Measurements from ENCODE around the gene LRFN2. TPM values are rescaled to one million over a fixed set of nuclear protein-coding genes. Genes with fewer than 3 reads are reported as not detected.

The LRFN2 gene
- total RNA-seq, 1 experiment from 2014 or later, result 26.6 TPM

DNA sequence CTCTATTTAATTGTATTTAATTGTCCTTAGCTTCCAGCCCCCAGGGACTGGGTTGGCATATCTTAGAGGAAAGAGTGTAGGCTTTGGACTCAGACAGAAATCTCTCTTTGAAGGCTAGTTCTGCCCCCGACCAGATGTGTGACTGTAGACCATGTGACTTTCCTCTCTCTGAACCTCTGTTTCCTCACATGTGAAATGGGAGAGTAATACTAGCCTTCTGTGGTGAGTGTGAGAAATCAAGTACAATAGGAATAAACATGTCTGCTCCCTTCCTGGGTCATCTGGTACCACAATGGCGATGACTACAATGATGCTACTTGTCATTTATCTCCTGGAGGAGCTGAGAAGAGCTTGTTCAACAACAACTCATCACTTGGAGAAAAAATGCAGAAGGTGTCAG, 179.9 kb downstream of the LRFN2 start:
- H3K27ac ChIP-seq (ENCODE audit: low read depth, low read length, poor library complexity, severe bottlenecking), result no peak overlapping the region
- no peak overlapping the region for H3K4me3 ChIP-seq (ENCODE audit: low read depth, low read length, poor library complexity, severe bottlenecking)
- peaks cover 32% of the 10 kb centered on the region for H3K4me1 ChIP-seq (ENCODE audit: insufficient read depth, low read length, poor library complexity, severe bottlenecking)
- no peaks in the 10 kb centered on the region for H3K9me3 ChIP-seq (ENCODE audit: low read depth, low read length, poor library complexity, severe bottlenecking)
- intact Hi-C loops (cut with micrococcal nuclease; ENCODE audit: unreplicated experiment), result no loop called here
- peak; percentile 22 for DNase-seq (ENCODE audit: low spot score)
- no peaks in the 10 kb centered on the region for H3K27me3 ChIP-seq (replicated peaks; ENCODE audit: insufficient read depth, low read depth, low read length, poor library complexity)
- TF ChIP-seq EZH2 (IDR thresholded peaks at IDR 0.05; ENCODE audit: borderline replicate concordance, low read depth, low read length, poor library complexity, severe bottlenecking), result no peak
- TF ChIP-seq, protein P1, sequence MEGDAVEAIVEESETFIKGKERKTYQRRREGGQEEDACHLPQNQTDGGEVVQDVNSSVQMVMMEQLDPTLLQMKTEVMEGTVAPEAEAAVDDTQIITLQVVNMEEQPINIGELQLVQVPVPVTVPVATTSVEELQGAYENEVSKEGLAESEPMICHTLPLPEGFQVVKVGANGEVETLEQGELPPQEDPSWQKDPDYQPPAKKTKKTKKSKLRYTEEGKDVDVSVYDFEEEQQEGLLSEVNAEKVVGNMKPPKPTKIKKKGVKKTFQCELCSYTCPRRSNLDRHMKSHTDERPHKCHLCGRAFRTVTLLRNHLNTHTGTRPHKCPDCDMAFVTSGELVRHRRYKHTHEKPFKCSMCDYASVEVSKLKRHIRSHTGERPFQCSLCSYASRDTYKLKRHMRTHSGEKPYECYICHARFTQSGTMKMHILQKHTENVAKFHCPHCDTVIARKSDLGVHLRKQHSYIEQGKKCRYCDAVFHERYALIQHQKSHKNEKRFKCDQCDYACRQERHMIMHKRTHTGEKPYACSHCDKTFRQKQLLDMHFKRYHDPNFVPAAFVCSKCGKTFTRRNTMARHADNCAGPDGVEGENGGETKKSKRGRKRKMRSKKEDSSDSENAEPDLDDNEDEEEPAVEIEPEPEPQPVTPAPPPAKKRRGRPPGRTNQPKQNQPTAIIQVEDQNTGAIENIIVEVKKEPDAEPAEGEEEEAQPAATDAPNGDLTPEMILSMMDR (conservative IDR thresholded peaks at IDR 0.05; ENCODE audit: low read depth, low read length), result no peak
- no peaks in the 10 kb centered on the region for H3K36me3 ChIP-seq (ENCODE audit: insufficient read depth, low read length, poor library complexity, severe bottlenecking)
- BruUV-seq (replicated peaks), result no TSS peak
- ChIA-PET CTCF (no interaction called here), POLR2A (ENCODE audit: low non-redundant PET) (no interaction called here)

DNA sequence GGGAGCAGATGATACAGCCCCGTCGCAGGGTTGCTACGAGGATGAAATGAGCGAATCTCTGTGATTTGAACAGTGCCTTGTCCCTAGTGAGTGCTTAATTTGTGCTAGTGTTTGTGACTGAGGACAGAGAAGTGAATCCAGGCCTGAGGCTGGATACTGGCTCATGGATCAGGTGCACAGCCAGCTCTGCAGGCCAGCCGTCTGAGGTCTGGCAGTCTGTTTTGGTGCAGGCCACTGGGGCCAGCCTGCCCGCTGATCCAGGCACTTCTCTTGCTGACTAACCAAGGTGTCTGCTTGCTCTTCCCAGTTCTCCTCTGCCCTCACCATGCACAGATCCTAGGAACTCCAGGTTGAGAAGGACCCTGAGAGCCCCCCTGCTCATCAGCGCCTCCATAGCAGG, 181.0 kb downstream of the LRFN2 start:
- ChIA-PET CTCF (no interaction called here), POLR2A (ENCODE audit: low non-redundant PET) (no interaction called here)
- Histone ChIP-seq H3K4me1 (ENCODE audit: insufficient read depth, low read length, poor library complexity, severe bottlenecking) (peaks cover 21% of the 10 kb centered on the region), H3K9me3 (ENCODE audit: low read depth, low read length, poor library complexity, severe bottlenecking) (no peaks in the 10 kb centered on the region), H3K27me3 (replicated peaks; ENCODE audit: insufficient read depth, low read depth, low read length, poor library complexity) (no peaks in the 10 kb centered on the region), H3K4me3 (ENCODE audit: low read depth, low read length, poor library complexity, severe bottlenecking) (no peak overlapping the region), H3K36me3 (ENCODE audit: insufficient read depth, low read length, poor library complexity, severe bottlenecking) (no peaks in the 10 kb centered on the region), H3K27ac (ENCODE audit: low read depth, low read length, poor library complexity, severe bottlenecking) (no peak overlapping the region)
- TF ChIP-seq, protein P1 (conservative IDR thresholded peaks at IDR 0.05; ENCODE audit: low read depth, low read length), result no peak
- TF ChIP-seq EZH2 (IDR thresholded peaks at IDR 0.05; ENCODE audit: borderline replicate concordance, low read depth, low read length, poor library complexity, severe bottlenecking), result no peak
- no peak for DNase-seq (ENCODE audit: low spot score)
- no TSS peak for BruUV-seq (replicated peaks)
- intact Hi-C loops (cut with micrococcal nuclease; ENCODE audit: unreplicated experiment), result no loop called here

DNA sequence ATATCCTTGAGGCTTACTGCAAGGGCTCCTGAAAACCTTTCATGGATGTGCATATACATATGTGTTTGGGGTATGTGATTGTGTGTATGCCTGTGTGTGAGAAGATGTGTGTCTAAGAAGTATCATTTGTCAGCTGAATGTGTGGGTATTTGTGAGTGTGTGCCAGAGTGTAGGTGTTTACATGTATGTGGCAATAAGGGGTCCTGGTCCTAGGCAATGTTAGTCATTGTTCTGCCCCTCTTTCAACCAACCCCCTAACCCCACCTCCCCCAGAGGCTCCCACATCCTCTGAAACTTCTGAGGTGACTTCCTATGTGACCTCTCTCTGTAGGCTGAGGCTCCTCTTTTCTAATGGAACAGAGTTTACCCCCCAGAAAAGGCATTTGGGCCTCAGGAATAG, 186.4 kb downstream of the LRFN2 start:
- H3K4me1 ChIP-seq (ENCODE audit: insufficient read depth, low read length, poor library complexity, severe bottlenecking), result peaks cover 5% of the 10 kb centered on the region
- ChIA-PET CTCF (no interaction called here), POLR2A (ENCODE audit: low non-redundant PET) (no interaction called here)
- TF ChIP-seq EZH2 (IDR thresholded peaks at IDR 0.05; ENCODE audit: borderline replicate concordance, low read depth, low read length, poor library complexity, severe bottlenecking), result no peak
- TF ChIP-seq, protein P1 (conservative IDR thresholded peaks at IDR 0.05; ENCODE audit: low read depth, low read length), result no peak
- no peak for DNase-seq (ENCODE audit: low spot score)
- no TSS peak for BruUV-seq (replicated peaks)
- H3K4me3 ChIP-seq (ENCODE audit: low read depth, low read length, poor library complexity, severe bottlenecking), result no peak overlapping the region
- H3K27ac ChIP-seq (ENCODE audit: low read depth, low read length, poor library complexity, severe bottlenecking), result no peak overlapping the region
- no peaks in the 10 kb centered on the region for H3K36me3 ChIP-seq (ENCODE audit: insufficient read depth, low read length, poor library complexity, severe bottlenecking)
- no peaks in the 10 kb centered on the region for H3K27me3 ChIP-seq (replicated peaks; ENCODE audit: insufficient read depth, low read depth, low read length, poor library complexity)
- H3K9me3 ChIP-seq (ENCODE audit: low read depth, low read length, poor library complexity, severe bottlenecking), result no peaks in the 10 kb centered on the region
- intact Hi-C loops (cut with micrococcal nuclease; ENCODE audit: unreplicated experiment), result no loop called here
